HG02970 (cell line): Measurements from ENCODE around the gene TMEM98.
"Not testable (repeated sequence)": the region's sequence is repeated elsewhere in the genome, so short reads cannot be mapped to it uniquely, and the experiment has no call there.

Source experiments
- ATAC-seq: cut with Tn5 transposase; IDR thresholded peaks from one replicate; pipeline ENCODE4 v1.9.1; 2021; ENCODE audit warnings: mild to moderate bottlenecking, moderate library complexity, moderate number of reproducible peaks; ENCODE audit not compliant: unreplicated experiment, low FRiP score

The TMEM98 gene

GRCh38 chr17:32913593-32913992, 14.4 kb upstream of the TMEM98 start:
- ATAC-seq = no peak

DNA sequence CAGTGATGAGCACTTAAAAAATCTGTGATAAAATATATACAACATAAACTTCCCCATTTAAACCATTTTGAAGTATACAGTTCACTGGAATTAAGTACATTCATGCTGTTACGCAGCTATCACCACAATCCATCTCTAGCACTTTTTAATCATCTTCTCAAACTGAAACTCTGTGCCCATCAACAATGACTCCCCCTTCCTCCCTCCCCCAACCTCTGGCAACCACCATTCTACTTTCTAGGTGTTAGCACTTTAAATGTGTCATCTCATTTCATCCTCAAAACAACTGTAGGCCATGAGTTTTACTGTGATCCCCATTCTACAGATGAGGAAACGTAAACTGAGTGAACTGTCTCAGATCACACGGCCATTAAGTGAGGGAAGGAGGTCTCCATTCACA, 13.8 kb upstream of the TMEM98 start:
- ATAC-seq = no peak

- ATAC-seq = no peak
Observed at GRCh38 chr17:32915245-32915644, 12.7 kb upstream of the TMEM98 start.

DNA sequence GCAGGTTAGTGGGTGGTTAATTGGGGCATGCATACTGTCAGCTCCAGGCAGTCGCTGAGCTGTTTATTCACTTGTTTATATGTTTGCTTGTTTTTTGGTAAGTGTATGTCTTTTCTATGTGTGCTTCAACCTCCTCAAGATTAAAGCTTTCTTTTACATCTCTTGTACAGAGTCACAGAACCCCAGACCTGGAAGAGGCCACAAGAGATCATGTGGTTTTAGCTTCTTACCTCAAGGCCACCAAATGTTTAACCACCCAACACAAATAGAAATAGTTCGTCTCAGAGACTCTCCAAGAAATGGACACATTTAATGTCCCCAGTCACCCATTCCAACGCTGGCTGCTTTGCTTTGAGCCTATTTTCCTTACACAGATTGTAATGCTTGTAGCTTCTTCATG, 11.8 kb upstream of the TMEM98 start:
- no peak for ATAC-seq

GRCh38 chr17:32917081-32917480, 10.9 kb upstream of the TMEM98 start:
- ATAC-seq = no peak

DNA sequence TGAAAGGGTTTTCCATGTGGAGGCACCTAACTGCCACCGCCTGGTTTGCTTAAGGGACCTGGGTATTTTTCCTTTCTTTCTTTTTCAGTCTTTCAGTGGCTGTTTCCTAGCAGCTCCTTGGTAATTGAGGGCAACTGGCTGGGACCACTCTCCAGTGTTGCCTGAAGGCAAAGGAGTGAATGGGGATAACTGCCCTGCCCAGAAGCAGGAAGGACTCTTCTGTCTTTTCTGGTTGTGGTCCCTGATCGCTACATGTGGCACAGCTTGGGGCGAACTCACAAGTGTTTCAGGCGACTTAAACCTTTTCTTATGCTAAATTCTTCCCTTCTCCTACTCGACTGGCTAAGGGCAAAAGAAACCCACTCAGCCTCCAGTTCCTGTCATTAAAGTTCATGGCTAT, 10.1 kb upstream of the TMEM98 start:
- no peak for ATAC-seq

GRCh38 chr17:32919876-32920275, 8.1 kb upstream of the TMEM98 start:
- ATAC-seq = not testable (repeated sequence)

DNA sequence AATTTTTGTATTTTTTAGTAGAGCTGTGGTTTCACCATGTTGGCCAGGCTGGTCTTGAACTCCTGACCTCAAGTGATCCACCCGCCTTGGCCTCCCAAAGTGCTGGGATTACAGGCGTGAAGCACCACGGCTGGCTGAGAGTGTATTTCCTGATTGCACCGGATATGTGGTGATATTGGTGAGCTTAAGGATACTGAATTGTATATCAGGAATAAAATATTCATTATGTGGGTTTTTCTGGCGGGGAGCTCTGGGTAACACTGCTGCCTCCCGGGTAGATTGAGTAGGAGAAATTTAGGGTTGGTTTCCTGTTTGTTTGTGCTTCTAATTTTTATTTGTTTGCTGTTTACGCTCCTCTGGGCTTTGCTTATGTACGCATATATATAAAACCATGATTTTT, 7.7 kb upstream of the TMEM98 start:
- ATAC-seq = no peak

DNA sequence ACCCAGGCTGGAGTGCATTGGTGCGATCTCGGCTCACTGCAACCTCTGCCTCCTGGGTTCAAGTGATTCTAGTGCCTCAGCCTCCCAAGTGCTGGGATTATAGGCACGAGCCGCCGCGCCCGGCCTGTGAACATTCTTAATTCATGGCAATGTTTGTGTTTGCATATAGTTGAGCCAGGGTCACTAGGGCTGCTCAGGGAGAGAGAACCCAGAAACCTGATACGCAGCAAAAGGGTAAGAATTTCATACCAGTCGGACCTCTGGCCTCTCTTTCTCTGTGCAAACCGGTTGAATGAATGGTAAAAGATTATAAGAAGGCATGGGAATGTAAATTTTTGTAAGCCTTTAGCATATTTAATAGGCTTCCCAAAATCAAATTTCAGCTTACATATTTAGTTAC, 6.9 kb upstream of the TMEM98 start:
- no peak for ATAC-seq

GRCh38 chr17:32923905-32924304, 4.0 kb upstream of the TMEM98 start:
- ATAC-seq = not testable (repeated sequence)

DNA sequence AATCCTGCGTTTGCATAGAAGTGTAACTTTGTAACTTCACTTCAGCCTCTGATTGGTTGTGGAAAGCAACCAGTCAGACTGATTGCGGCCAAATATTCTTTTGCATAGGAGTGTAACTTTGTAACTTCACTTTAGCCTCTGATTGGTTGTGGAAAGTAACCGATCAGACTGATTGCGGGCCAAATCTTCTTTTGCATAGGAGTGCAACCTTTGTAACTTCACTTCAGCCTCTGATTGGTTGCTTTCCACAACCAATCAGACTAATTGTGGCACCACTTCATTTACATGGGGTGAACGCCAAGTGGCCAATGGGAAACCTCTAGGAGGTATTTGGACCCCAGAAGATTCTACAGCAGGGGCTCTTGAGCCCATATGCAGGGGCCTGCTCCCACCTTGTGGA, 1.8 kb upstream of the TMEM98 start:
- ATAC-seq = no peak

DNA sequence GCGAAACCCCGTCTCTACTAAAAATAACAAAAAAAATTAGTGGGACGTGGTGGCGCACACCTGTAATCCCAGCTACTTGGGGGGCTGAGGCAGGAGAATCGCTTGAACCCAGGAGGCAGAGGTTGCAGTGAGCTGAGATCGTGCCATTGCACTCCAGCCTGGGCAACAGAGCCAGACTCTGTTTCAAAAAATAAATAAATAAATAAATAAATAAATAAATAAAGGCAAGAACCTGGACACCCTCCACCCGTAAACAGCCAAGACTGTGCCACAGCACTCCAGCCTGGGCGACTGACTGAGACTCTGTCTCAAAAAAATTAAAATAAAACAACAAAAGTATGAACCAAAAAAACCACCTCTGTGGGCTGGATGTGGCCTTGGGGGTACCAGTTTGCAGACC, 1.2 kb upstream of the TMEM98 start:
- ATAC-seq = not testable (repeated sequence)

DNA sequence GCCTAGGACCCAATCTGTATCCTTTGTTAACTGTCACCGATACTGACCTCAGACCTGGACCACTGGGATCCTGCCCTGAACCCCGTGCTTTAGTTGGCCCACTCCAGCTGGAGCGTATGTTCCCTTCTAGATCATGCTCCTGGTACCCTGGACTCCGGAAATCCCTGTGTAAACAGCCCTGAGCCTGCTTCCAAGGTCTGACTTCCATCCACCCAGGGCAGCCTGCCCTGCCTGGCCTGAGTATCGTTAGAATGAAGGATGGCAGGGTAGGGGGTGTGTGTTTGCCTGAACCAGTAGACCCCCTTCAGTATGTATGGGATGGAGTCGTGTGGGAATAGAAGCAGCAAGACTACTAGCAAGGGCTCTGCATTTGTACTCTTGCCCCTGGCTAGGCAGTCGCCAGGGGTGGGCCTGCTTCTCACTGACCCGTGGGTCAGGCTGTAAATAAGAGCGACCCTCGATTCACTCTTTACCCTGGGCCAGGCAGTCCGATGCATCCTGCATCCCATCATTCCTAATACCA, 691 bp upstream of the TMEM98 start:
- ATAC-seq = no peak

DNA sequence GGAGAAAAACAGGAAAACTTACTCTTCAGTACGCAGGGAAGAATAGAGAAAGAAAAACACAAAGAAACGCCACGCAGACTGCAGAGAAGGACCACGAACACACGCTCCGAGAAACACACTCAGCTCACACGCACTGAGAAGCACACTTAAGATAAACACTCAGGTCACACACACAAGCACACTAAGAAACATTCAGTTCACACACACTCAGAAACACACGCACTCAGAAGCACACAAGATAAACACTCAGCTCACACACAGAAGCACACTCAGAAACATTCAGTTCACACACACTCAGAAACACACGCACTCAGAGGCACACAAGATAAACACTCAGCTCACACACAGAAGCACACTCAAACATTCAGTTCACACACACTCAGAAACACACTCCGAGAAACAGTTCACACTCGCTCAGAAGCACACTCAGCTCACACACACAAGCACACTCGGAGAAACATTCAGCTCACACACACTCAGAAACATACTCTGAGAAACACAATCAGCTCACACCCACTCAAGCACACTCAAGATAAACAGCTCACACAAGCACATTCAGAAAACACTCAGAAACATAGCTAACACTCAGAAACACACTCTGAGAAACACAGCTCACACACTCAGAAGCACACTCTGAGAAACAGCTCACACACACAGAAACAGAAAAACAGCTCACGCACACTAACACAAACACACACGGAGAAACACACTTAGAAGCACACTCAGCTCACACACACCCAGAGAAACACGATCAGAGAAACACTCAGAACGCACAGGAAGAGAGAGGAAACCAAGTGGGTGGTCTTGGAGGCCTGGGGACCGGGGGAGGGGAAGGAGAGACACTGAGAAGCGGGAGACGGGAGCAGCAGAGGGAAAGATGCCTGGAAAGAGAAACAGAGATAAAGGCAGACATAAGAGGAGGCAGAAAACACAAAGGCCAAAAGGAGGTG, 908 bp downstream of the TMEM98 start:
- ATAC-seq = no peak

DNA sequence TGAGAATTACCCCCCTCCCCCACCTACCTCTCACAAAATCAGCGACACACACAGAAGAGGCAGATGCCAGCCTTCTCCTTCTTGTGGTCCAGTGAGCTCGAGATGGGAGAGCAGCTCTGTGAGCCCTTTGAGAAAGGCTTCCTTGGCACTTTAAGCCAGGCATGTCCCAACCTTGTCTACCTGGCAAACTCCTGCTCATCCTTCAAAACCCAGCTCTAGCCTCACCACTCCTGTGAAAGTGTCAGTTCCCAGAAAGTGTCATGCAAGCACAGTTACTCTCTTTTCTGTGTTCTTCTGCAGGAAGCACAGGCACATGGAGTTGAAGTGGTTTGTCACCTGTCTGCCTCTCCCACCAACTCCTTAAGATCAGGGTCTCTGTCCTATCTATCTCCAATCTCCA, 1.6 kb downstream of the TMEM98 start:
- ATAC-seq = no peak

DNA sequence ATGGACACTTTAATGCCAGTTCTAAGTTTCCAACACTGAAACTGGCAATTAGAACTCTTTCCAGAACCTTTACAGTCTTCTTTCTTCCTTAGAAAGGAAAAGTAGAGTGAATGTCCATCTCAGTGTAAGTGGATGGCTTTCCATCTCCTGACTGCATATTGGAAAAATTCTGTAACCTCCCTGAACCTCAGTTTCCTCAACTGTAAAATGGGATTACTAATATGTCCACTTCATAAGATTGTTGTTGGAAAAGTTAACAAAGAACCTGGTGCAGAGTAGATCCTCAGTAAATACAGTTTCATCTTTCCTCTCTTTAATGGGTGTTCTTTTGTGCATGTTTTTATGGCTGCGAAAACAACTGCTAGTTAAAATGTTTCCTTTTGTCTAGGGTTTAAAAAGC, 2.6 kb downstream of the TMEM98 start:
- no peak for ATAC-seq

DNA sequence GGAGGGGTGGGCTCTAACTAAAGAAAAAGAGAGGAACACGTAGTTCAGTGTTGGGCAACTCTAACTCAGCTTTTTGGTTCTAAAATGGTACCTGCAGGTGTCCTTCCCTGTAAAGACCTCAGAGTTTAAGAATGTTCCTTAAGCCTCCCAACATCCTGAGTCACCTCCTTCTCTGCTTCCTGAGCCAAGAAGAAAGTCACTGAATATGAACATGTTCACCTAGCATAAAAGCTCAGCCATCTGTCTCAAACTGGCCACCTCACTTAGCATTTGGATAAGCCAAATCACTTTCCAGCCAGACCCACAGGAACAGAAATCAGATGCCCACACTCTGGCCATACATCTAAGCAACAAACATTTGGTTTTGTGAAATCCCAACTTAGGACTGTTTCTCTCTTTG, 3.7 kb downstream of the TMEM98 start:
- ATAC-seq = no peak

DNA sequence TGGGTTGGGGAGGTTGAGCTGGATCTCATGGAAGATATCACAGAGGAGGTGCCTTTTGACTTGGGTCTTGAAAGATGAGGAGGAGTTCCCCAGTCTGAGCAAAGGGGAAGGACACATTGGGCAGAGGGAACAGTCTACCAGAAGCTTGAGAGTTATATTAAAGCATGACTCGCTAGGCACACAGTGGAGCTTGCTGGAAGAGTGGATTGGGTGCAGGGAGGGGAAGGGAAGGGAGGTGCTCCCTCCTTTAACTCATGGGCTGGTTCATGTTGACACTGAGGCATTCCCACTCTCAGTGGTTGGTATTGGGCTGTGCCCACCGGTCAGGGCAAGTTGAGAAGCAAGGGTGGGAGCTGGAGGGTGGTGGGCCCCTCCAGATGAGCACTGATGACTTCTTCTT, 5.9 kb downstream of the TMEM98 start:
- ATAC-seq = no peak

- no peak for ATAC-seq
Observed at GRCh38 chr17:32935726-32936125, 7.8 kb downstream of the TMEM98 start.

DNA sequence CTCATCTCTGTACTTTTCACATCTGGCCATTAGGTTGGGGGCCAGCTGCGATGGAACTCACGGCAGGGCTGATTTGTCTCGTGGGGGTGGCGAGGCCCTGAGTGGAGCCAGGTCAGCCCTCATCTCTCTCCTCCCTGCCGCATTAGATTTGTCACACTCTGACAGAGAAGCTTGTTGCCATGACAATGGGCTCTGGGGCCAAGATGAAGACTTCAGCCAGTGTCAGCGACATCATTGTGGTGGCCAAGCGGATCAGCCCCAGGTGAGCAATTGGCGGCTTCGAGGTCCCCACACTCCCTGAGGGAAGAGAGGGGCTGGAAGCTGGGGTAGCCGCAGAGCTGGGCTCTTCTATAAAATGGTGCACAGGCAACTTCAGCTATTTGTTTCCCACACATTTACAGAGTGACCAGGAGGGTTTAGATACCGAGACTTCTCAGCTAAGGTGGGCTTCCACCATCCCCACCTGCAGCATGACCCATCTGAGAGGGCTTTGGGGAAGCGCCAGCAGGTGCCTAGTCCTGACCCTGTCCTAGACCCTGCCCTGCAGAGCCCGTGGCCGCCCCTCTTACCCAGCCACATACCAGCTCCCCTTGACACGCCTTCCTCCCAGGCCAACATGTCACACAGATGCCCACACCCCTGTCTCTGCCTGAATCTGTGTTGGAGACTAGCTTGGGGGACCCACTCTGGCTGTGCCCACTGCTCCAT, 8.4 kb downstream of the TMEM98 start:
- ATAC-seq = no peak

- ATAC-seq = no peak
Observed at GRCh38 chr17:32936894-32937500, 9.0 kb downstream of the TMEM98 start.
